COLO829 (cell line): ENCODE measurements around the gene CDK16.

ENCODE experiments used
- DNase-seq: peaks from one replicate; pipeline ENCODE4 v3.0.0; 2012; ENCODE audit warnings: low spot score

Gene CDK16

GRCh38 chrX:47228550-47229270 is 10.2 kb downstream of the CDK16 start:
- no peak for DNase-seq

GRCh38 chrX:47229427-47229826 is 10.9 kb downstream of the CDK16 start:
- DNase-seq = no peak

- no peak for DNase-seq
Measured at GRCh38 chrX:47230136-47230868, 11.8 kb downstream of the CDK16 start.

- DNase-seq = no peak
Measured at GRCh38 chrX:47231167-47231566, 12.7 kb downstream of the CDK16 start.

GRCh38 chrX:47232197-47232802 is 13.8 kb downstream of the CDK16 start:
- DNase-seq = no peak

- no peak for DNase-seq
Measured at GRCh38 chrX:47232803-47233332, 14.4 kb downstream of the CDK16 start, which contains the start of gene USP11. TSS of gene USP11 (plus strand) at chrX:47233009. CDS start at chrX:47233044, 35 bp downstream.

GRCh38 chrX:47233333-47234113 is 15.0 kb downstream of the CDK16 start:
- peak; percentile 91 for DNase-seq

- DNase-seq = no peak
Measured at GRCh38 chrX:47234583-47234982, 16.1 kb downstream of the CDK16 start.

- DNase-seq = no peak
Measured at GRCh38 chrX:47235691-47236103, 17.2 kb downstream of the CDK16 start.

- no peak for DNase-seq
Measured at GRCh38 chrX:47239199-47239598, 20.7 kb downstream of the CDK16 start.

- DNase-seq = no peak
Measured at GRCh38 chrX:47239898-47240545, 21.5 kb downstream of the CDK16 start.

GRCh38 chrX:47240619-47241018 is 22.1 kb downstream of the CDK16 start:
- DNase-seq = no peak

- DNase-seq = no peak
Measured at GRCh38 chrX:47241201-47242011, 22.9 kb downstream of the CDK16 start.

- no peak for DNase-seq
Measured at GRCh38 chrX:47242321-47242720, 23.8 kb downstream of the CDK16 start.

GRCh38 chrX:47243351-47243750 is 24.9 kb downstream of the CDK16 start:
- no peak for DNase-seq

- no peak for DNase-seq
Measured at GRCh38 chrX:47244676-47245075, 26.2 kb downstream of the CDK16 start.

GRCh38 chrX:47245156-47245555 is 26.7 kb downstream of the CDK16 start:
- DNase-seq = no peak

GRCh38 chrX:47247206-47247998 is 28.9 kb downstream of the CDK16 start:
- DNase-seq = no peak

- no peak for DNase-seq
Measured at GRCh38 chrX:47247999-47248320, 29.5 kb downstream of the CDK16 start.

- no peak for DNase-seq
Measured at GRCh38 chrX:47248576-47248975, 30.1 kb downstream of the CDK16 start.
